IPS-NIHi11 (cell line): ENCODE data around the gene EPHA4.
"Not testable (repeated sequence)": the region's sequence is repeated elsewhere in the genome, so short reads cannot be mapped to it uniquely, and the experiment has no call there.

ENCODE experiments used
- DNase-seq: peaks from one replicate; pipeline ENCODE4 v3.0.0; 2012; ENCODE audit warnings: mixed read lengths, low spot score

Gene EPHA4

GRCh38 chr2:221539246-221539645 is 32.9 kb downstream of the EPHA4 start:
- no peak for DNase-seq

DNA sequence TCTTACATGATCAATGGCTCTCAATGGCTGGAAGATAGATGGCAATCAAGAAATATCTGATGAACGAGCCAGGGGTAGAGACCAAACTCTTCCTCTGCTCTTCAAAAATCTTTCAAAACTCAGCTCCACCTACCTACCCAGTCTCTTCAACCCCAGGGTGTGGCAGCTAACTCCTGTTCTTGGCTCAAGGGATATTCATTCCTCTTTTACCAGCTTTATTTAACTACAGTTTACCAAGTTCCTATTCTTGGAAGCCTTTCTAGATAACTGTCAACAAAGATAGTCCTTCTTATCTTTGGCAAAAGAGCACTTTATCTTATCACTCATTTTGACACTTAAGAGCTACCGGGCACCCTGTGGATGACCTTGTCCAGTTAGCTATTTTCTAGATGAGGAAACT is 36.3 kb downstream of the EPHA4 start:
- no peak for DNase-seq

- no peak for DNase-seq
These were observed 38.8 kb downstream of the EPHA4 start for GRCh38 chr2:221533299-221533698.

- no peak for DNase-seq
These were observed 39.5 kb downstream of the EPHA4 start for GRCh38 chr2:221532641-221533040.

- no peak for DNase-seq
These were observed 41.5 kb downstream of the EPHA4 start for GRCh38 chr2:221530653-221531037.

DNA sequence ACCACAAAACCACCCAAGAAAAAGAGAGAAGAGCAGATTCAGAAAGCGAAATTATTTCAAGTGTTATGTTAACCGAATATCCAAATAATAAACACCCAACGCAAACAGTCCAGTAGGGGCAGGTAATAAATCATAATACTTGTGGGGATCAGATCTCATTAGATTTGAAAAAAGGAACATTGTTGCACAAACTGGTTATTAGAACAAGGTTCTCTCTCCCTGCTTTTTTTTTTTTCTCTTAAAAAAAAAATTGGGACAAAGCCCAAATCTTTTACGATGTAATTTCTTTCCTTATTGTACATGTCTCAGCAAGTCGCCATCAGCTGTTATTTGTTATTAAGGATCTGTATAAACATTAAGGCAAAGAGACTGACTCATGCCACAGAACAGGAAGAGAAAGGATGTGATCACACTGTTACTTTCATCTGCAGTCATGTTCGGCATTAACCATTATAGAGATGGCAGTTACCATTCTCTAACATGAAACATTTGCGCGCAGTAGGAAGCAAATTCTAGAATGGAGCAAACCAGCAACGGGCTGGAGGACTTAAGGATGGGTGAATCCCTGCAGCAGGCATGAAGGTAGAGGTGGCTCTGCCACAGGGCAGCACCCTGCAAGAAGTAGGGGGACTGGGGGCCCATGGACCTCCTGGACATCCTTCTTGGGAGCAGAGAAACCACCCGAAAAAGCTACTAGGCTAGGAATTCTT is 42.0 kb downstream of the EPHA4 start:
- no peak for DNase-seq

DNA sequence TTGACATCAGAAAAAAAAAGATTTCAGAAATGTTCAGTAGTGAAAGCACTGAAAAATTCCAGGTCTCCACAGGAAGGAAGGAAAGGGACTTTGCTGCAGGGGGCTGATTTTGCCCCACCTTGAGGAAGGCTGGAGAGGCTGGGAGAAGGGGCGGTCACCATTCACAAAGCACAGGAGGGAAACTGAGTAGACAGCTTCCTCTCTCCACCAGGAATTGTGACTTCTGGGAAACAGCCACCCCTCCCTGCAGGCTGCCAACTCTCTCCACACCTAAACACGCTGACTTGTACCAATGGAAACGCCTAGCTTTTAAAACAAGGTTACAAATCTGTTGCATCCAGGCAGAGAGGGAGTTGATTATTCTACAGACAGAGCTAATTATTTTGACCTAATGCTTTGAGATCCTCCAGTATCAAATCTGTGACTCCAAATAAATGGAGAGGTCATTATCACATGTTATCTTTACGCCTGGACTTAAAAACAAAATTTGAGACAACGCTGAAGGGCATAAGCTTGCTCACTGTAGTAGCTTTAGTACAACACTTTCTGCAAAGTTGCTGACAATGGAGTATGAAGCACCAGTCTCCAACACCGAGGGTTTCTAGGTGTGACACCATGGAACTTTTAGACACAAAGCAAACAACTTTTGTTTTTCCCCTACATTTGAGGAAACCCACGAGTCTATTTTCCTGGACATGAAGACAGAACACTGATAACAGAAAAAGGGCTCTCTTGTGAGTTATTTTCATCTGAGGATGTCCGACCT is 42.7 kb downstream of the EPHA4 start:
- no peak for DNase-seq

DNA sequence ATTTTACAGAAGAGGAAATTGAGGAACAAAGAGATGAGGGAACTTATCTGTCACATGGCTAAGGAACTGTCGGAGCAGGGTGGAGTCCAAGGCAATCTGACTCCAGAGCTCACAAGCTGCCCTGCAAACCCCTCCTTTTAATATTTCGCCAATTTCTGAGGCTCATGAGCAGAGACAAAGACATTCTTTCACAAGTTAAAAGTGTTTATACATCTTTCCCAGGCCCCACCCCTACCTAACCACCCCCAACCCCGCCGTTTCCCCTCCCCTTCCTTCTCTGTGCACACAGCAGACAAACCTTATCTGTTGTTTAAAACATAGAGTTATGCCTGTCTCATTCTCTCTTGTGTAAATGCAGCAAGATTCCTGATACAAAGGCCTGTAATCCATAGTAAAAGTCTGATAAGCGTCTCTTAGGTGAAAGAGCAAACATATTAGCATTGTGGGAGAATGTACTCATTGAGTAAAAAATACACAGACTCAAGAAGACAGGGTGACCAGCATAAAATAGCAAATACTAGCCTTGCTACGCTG is 44.3 kb downstream of the EPHA4 start:
- no peak for DNase-seq

- DNase-seq: no peak
These were observed 47.9 kb downstream of the EPHA4 start for GRCh38 chr2:221524158-221524557.

DNA sequence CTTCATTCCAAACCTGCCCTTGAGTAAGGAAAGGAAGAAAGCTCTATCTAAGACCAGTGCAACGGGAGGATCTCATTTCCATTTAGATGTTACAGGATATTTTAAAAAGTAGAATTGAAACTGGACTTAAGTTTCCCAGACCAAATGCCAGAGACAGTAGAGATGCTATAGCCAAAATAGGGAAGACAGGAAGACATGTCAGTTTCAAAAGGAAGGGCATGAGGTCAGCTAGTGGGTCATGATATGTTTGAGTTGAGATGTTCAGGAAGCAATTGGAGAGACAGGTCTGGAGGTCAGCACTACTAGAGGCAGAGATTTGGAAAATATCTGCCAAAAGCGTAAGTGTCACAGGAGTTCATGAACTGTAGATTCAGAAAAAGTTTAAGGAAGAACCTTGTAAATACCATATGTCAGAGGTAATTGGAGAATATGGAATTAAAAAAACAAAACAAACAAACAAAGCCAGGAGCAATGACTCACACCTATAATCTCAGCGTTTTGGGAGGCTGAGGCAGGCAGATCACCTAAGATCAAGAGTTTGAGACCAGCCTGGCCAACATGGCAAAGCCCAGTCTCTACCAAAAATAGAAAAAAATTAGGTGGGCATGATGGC is 50.8 kb downstream of the EPHA4 start:
- no peak for DNase-seq

GRCh38 chr2:221518935-221519625 is 53.0 kb downstream of the EPHA4 start:
- no peak for DNase-seq

GRCh38 chr2:221518201-221518934 is 53.7 kb downstream of the EPHA4 start:
- no peak for DNase-seq

DNA sequence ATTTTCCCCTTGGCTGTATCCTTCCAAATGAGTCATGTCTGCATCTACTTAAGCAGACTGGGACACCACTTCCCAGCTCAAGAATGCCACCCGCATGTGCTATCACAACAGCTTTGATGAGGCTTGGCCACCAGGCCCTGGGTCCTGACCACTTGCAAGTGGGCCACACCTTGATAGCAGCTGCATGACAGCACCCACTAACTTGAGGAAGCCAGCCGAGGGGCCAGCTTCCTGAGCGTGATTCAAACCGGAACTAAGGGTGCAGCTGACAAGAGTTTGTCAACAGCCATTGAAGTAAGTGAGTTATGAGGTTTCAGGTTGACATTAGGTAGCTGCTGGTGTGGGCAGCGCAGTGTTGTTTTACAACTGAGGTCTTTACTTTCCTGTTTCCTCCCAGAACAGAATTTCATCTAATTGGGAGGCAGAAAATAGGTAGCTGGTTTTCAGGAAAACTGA is 54.4 kb downstream of the EPHA4 start:
- DNase-seq: no peak

DNA sequence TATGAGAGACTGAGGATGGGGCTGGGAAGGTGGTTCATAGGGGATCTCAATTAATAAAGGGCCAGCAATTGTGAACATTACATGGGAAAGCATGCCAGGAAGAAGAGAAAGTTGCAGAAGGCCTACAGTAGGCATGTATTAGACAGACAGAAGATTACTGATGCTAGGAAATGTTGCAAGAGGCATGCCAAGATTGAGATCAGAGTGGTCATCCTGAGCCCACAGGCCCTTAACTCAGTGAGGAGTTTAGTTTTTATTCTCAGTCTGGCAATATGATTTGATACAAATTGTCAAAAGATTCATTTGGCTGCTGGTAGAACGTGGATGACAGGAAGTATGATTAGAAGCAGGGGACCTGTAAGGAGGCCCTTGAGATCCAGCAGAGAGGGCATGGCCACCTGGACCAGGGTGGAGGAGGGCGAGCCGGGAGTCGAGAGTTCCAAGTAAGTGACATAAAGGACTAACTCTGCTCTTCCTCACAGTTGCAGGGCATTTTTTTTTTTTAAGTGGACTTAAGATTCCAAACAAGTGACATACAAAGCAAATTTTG is 54.9 kb downstream of the EPHA4 start:
- DNase-seq: no peak

- no peak for DNase-seq
These were observed 56.2 kb downstream of the EPHA4 start for GRCh38 chr2:221515864-221516263.

- DNase-seq: no peak
These were observed 57.6 kb downstream of the EPHA4 start for GRCh38 chr2:221514305-221515040.

DNA sequence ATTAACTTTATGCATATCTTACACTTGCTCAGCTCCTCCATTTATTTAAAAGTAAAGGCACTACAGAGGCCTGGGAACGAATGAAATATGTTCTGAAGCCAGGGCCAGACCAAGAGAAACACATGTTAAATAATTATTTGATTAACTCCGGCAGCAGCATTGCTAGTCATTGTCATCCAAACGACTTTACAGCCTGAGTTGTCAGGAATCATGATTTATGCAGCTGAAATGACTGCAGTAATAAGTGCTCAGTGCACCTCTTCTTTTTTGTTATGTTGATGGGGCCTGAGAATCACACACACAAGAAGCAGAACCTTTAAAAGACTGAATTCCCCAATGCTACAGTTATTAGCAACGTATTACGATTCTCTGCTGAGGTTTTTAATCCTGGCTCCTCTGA is 58.9 kb downstream of the EPHA4 start:
- DNase-seq: no peak

DNA sequence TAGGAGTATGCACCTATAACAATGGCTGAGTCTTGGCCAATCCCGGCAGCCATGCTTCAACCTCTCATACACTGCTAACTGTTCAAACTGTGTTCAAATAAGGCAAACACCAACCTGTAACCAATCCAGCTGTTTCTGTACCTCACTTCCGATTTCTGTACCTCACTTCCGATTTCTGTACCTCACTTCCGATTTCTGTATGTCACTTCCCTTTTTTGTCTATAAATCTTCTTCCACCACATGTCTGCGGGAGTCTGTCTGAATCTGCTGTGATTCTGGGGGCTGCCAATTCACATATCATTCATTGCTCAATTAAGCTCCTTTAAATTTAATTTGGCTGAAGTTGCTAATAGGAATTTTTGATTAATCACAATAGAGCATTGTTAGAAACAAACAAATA is 60.8 kb downstream of the EPHA4 start:
- not testable (repeated sequence) for DNase-seq

DNA sequence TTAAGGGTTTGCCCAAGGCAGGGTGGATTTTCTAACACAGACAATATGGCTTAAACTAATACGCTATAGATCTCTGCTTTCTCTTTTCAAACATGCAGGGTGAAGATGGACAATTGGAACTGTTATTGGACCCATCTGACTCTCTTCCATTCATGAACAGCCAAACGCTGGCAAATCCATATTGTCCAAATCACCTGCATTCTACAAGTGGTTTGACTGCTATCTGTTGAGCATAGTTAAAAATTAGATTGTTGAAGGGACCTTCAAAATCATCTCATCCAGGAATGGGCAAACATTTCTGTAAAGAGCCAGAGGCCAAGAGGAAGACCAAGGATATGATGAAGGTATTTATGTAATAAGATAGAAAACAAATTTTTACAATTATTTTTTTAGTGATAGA is 65.6 kb downstream of the EPHA4 start:
- no peak for DNase-seq

DNA sequence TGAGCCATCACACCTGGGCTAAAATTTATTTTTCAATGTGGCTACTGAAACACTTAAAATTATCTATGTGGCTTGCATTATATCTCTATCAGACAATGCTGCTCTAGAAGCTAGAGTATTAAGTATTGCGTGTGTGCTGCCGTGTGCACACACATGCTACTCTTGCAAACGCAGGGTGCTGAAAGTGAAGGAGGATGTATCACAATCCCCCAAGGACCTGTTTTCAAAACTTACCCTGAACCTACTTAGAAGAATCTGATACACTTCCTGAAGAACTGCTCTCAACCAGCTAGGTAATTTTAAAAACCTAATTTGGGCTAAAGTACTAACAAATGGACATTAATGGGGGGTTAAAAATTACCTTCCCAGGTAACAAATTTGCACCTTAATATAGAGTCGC is 66.5 kb downstream of the EPHA4 start:
- no peak for DNase-seq

GRCh38 chr2:221504905-221505304 is 67.2 kb downstream of the EPHA4 start:
- DNase-seq: no peak
